H1 (cell line): ENCODE results near the gene SPEM3. TPM values are rescaled to one million over a fixed set of nuclear protein-coding genes. Genes with fewer than 3 reads are reported as not detected.
"Not testable (repeated sequence)": the region's sequence is repeated elsewhere in the genome, so short reads cannot be mapped to it uniquely, and the experiment has no call there.

Source experiments
- CTCF ChIA-PET: fragments of 300-600 bp; sonication (Branson Sonifier 250); formaldehyde crosslinking; loops from one replicate; lab custom pipeline; 2021; ENCODE audit not compliant: partially characterized antibody; lab: Charles Lee
- POLR2A ChIA-PET: fragments of 300-600 bp; sonication (Branson Sonifier 250); formaldehyde crosslinking; loops from one replicate; lab custom pipeline; 2021; ENCODE audit warnings: inconsistent platforms; ENCODE audit not compliant: partially characterized antibody; lab: Charles Lee
- DNase-seq, 2 experiments: peaks; one replicate each; pipeline versions ENCODE4 v3.0.0 to v3.0.0-alpha.2; 2010 to 2022; ENCODE audit warnings: low spot score in 2 of 2, low read depth in 1 of 2, mixed read lengths in 1 of 2
- FAIRE-seq: peaks from 2 replicates; lab custom pipeline; 2011; peaks lifted over from hg19 to GRCh38; lab: Jason Lieb, UNC
- H2AFZ ChIP-seq: 2 replicates; pipeline ENCODE4 v1.8.1; 2012; ENCODE audit warnings: low read length, inconsistent platforms
- H2AK5ac ChIP-seq: 2 replicates; pipeline ENCODE4 v1.6.1; 2013; ENCODE audit warnings: low read depth, low read length
- H2BK120ac ChIP-seq: replicated peaks from 2 replicates; pipeline ENCODE3; 2013; ENCODE audit warnings: low read depth, low read length, inconsistent platforms
- H2BK12ac ChIP-seq: 2 replicates; pipeline ENCODE4 v1.6.1; 2013; ENCODE audit warnings: low read depth, low read length
- H2BK15ac ChIP-seq: 2 replicates; pipeline ENCODE4 v1.6.1; 2013; ENCODE audit warnings: low read length
- H2BK20ac ChIP-seq: 2 replicates; pipeline ENCODE4 v1.6.1; 2013; ENCODE audit warnings: low read length
- H2BK5ac ChIP-seq: 2 replicates; pipeline ENCODE4 v1.6.1; 2013; ENCODE audit warnings: low read depth, low read length
- H3K14ac ChIP-seq: 2 replicates; pipeline ENCODE4 v1.6.1; 2013; ENCODE audit warnings: inconsistent platforms; ENCODE audit not compliant: insufficient read length
- H3K18ac ChIP-seq: 2 replicates; pipeline ENCODE4 v1.6.1; 2013; ENCODE audit warnings: low read length; ENCODE audit errors: extremely low read depth
- H3K23ac ChIP-seq: 2 replicates; pipeline ENCODE4 v1.6.1; 2013; ENCODE audit warnings: inconsistent platforms; ENCODE audit not compliant: insufficient read length
- H3K23me2 ChIP-seq: 2 replicates; pipeline ENCODE4 v1.6.1; 2013; ENCODE audit warnings: low read depth, low read length
- H3K27ac ChIP-seq: 2 replicates; pipeline ENCODE4 v1.6.1; 2011; ENCODE audit warnings: low read depth, low read length, inconsistent platforms
- H3K27me3 ChIP-seq, 4 experiments: replicated peaks in 1 of 4; 1 replicate in 1 of 4; 2 replicates in 3 of 4; pipeline versions ENCODE4 v1.6.1 to v1.8.1; 2011 to 2013; ENCODE audit warnings: low read length in 3 of 4, mild to moderate bottlenecking in 3 of 4, inconsistent platforms in 2 of 4, mixed read lengths in 2 of 4, moderate library complexity in 1 of 4; ENCODE audit not compliant: control insufficient read depth in 3 of 4, insufficient read depth in 3 of 4; ENCODE audit errors: extremely low read depth in 1 of 4
- H3K36me3 ChIP-seq, 4 experiments: 2 replicates each; pipeline versions ENCODE4 v1.6.1 to v1.8.1; 2011 to 2013; ENCODE audit warnings: mild to moderate bottlenecking in 4 of 4, low read length in 3 of 4, moderate library complexity in 2 of 4, control low read depth in 1 of 4, inconsistent platforms in 1 of 4; ENCODE audit not compliant: insufficient read depth in 4 of 4, control insufficient read depth in 2 of 4
- H3K4ac ChIP-seq: replicated peaks from 2 replicates; pipeline ENCODE3; 2013; ENCODE audit warnings: low read length, low read depth, mixed read lengths, inconsistent platforms; ENCODE audit not compliant: insufficient read length
- H3K4me1 ChIP-seq, 4 experiments: replicated peaks in 1 of 4; 1 replicate in 1 of 4; 2 replicates in 3 of 4; pipeline versions ENCODE4 v1.6.1 to v1.8.1; 2011 to 2013; ENCODE audit warnings: low read length in 3 of 4, inconsistent platforms in 2 of 4, mixed read lengths in 1 of 4; ENCODE audit not compliant: insufficient read depth in 4 of 4, control insufficient read depth in 3 of 4
- H3K4me2 ChIP-seq, 2 experiments: 2 replicates each; pipeline versions ENCODE4 v1.6.1 to v1.8.1; 2011 to 2013; ENCODE audit warnings: low read depth in 2 of 2, low read length in 2 of 2, control low read depth in 1 of 2, inconsistent platforms in 1 of 2, mild to moderate bottlenecking in 1 of 2; ENCODE audit not compliant: insufficient read depth in 1 of 2
- H3K4me3 ChIP-seq, 4 experiments: fragments of 200-600, 300-600 bp in 1 of 4; sonication (generic), shearing (Covaris generic), sonication (Bioruptor Twin) in 1 of 4; 2 replicates each; pipeline versions ENCODE4 v1.5.1 to v1.8.1; 2011 to 2016; ENCODE audit warnings: low read length in 4 of 4, low read depth in 3 of 4, control low read depth in 2 of 4, inconsistent platforms in 2 of 4, mild to moderate bottlenecking in 2 of 4, mixed read lengths in 1 of 4, moderate library complexity in 1 of 4; ENCODE audit not compliant: insufficient read depth in 2 of 4; ENCODE audit errors: extremely low read depth in 1 of 4
- H3K56ac ChIP-seq: replicated peaks from 2 replicates; pipeline ENCODE3; 2013; ENCODE audit warnings: low read depth, mild to moderate bottlenecking, mixed read lengths, low read length, inconsistent platforms; ENCODE audit not compliant: insufficient read length
- H3K79me1 ChIP-seq: 2 replicates; pipeline ENCODE4 v1.6.1; 2013; ENCODE audit warnings: low read depth, low read length, control low read depth
- H3K79me2 ChIP-seq, 2 experiments: 2 replicates each; pipeline versions ENCODE4 v1.6.1 to v1.8.1; 2012 to 2013; ENCODE audit warnings: low read length in 2 of 2, mild to moderate bottlenecking in 2 of 2, inconsistent platforms in 1 of 2; ENCODE audit not compliant: insufficient read depth in 2 of 2, control insufficient read depth in 1 of 2
- H3K9ac ChIP-seq, 4 experiments: replicated peaks in 1 of 4; 1 replicate in 1 of 4; 2 replicates in 3 of 4; pipeline versions ENCODE4 v1.6.1 to v1.8.1; 2011 to 2013; ENCODE audit warnings: low read depth in 3 of 4, low read length in 3 of 4, control low read depth in 2 of 4, mild to moderate bottlenecking in 2 of 4, moderate library complexity in 2 of 4, inconsistent platforms in 1 of 4; ENCODE audit errors: extremely low read depth in 1 of 4
- H3K9me3 ChIP-seq, 2 experiments: 2 replicates each; pipeline versions ENCODE4 v1.6.1 to v1.8.1; 2012 to 2013; ENCODE audit warnings: mild to moderate bottlenecking in 2 of 2, moderate library complexity in 2 of 2, control low read depth in 1 of 2, inconsistent platforms in 1 of 2, low read depth in 1 of 2, low read length in 1 of 2, mixed read lengths in 1 of 2; ENCODE audit not compliant: insufficient read depth in 2 of 2
- H4K20me1 ChIP-seq, 2 experiments: replicated peaks in 1 of 2; 2 replicates each; pipeline versions ENCODE3 to v1.8.1; 2011 to 2013; ENCODE audit warnings: inconsistent platforms in 2 of 2, low read length in 2 of 2, mild to moderate bottlenecking in 1 of 2; ENCODE audit not compliant: insufficient read depth in 2 of 2, control insufficient read depth in 1 of 2
- H4K5ac ChIP-seq: 2 replicates; pipeline ENCODE4 v1.6.1; 2013; ENCODE audit warnings: low read length, low read depth, mixed read lengths, inconsistent platforms; ENCODE audit not compliant: insufficient read length
- H4K8ac ChIP-seq: 2 replicates; pipeline ENCODE4 v1.8.0; 2013; ENCODE audit warnings: mild to moderate bottlenecking, moderate library complexity, low read length, inconsistent platforms; ENCODE audit not compliant: insufficient read depth; ENCODE audit errors: extremely low read depth
- H4K91ac ChIP-seq: replicated peaks from 2 replicates; pipeline ENCODE3; 2013; ENCODE audit warnings: low read length, mixed read lengths, inconsistent platforms; ENCODE audit not compliant: insufficient read length
- WGBS, 2 experiments: shearing (Covaris generic) in 1 of 2; methylation state at CpG; one replicate each; pipeline versions ENCODE4 v1.1.6 to v1.1.7; 2013 to 2015; ENCODE audit warnings: low lambda C conversion rate in 2 of 2, mixed read lengths in 2 of 2, inconsistent platforms in 1 of 2, low coverage in 1 of 2, missing lambda C conversion rate in 1 of 2; ENCODE audit not compliant: insufficient replicate concordance in 2 of 2, insufficient coverage in 1 of 2, insufficient read length in 1 of 2; ENCODE audit errors: extremely low coverage in 1 of 2, missing lambda C conversion rate in 1 of 2; 5-methylcytosine and 5-hydroxymethylcytosine counted together
- polyA plus RNA-seq, 7 experiments: library from polyadenylated mRNA; depleted of rRNA in 3 of 7; stranded (reverse) in 5 of 7; unstranded in 2 of 7; fragments of >200 nt in 5 of 7; fragments of 200-250 nt in 2 of 7; gene quantifications; 1 replicate in 5 of 7; 2 replicates in 1 of 7; 4 replicates in 1 of 7; pipeline versions ENCODE4 v1.2.1 to v1.2.3, GENCODE V29; 2011 to 2013; ENCODE audit warnings: missing spikeins in 2 of 7, mixed read lengths in 2 of 7
- total RNA-seq: library from RNA; stranded (reverse); fragmentation: NEBNext Ultra II Directional; extraction: Animal tissue kit (Norgen Biotek cat#: 25700); gene quantifications from 2 replicates; pipeline ENCODE4 v1.2.1, GENCODE V29; 2021

Gene SPEM3
- total and polyA plus RNA-seq, 2 of the 8 experiments (the other 6 are each of a cell fraction or from before 2014, with no cell fraction given), result 0.02 TPM; not detected in 1

DNA sequence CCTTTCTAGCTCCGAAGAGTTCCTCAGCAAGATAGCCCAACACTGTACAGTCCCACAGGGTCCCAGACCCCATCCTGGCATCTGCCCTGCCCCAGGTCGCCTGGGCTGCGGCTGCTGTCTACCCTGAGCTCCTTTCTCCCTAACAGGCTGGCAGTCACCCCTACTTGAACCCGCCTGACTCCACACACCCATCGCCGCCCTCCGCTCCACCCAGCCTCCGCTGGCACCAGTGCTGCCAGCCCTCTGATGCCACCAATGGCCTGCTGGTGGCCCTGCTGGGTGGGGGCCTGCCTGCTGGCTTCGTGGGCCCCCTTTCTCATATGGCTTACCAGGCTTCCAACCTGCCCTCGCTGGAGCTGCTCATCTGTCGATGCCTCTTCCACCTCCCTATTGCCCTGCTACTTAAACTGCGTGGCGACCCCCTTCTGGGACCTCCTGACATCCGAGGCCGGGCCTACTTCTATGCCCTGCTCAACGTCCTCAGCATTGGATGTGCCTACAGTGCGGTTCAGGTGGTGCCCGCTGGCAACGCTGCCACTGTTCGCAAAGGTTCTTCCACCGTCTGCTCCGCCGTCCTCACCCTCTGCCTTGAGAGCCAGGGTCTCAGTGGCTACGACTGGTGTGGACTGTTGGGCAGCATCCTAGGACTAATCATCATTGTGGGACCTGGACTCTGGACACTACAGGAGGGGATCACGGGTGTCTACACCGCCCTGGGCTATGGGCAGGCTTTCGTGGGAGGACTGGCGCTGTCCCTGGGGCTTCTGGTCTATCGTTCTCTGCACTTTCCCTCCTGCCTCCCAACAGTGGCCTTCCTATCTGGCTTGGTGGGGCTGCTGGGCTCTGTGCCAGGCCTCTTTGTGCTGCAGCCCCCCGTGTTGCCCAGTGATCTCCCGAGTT, 53.4 kb downstream of the SPEM3 start:
- H2BK5ac ChIP-seq, H3K23ac ChIP-seq, H3K14ac ChIP-seq, H3K79me1 ChIP-seq, H3K56ac ChIP-seq, H2AFZ ChIP-seq, FAIRE-seq, H3K4me2 ChIP-seq, H3K36me3 ChIP-seq, H4K8ac ChIP-seq, H2BK120ac ChIP-seq, H3K27ac ChIP-seq, H2BK20ac ChIP-seq, H4K91ac ChIP-seq, DNase-seq, H3K4ac ChIP-seq, H3K27me3 ChIP-seq, H3K9me3 ChIP-seq, H3K9ac ChIP-seq, H4K5ac ChIP-seq, H3K18ac ChIP-seq, H3K4me3 ChIP-seq: not testable (repeated sequence)
- POLR2A ChIA-PET, result interaction anchor here (0.6 to 14.3 kb wide), 6 partner anchors 17 to 126 kb away, joined by 3 to 339 read pairs (median 4); partner anchors contain the start of genes CHRNB1, FGF11, MPDU1 and TMEM102
- Histone ChIP-seq H2AK5ac (0 out of 2 replicates have a peak overlapping the region, but pooled peaks have one; percentile 75), H3K4me1 (peaks cover 2 to 29% (median 22%) of the 10 kb centered on the region in 4 experiments), H2BK12ac (peak overlapping the region; percentile 80; the same call in 1 of the 2 replicates), H2BK15ac (0 out of 2 replicates have a peak overlapping the region, but pooled peaks have one; percentile 46), H3K23me2 (peaks cover 22% of the 10 kb centered on the region), H4K20me1 (peaks cover 4 to 10% of the 10 kb centered on the region in 2 experiments), H3K79me2 (peaks cover 15 to 39% of the 10 kb centered on the region in 2 experiments)
- 90% methylated on average over 29 of the region's 31 CpGs; no CpG with 5 or more reads in 1 of the 2 experiments for WGBS, 2 experiments
- CTCF ChIA-PET, result interaction anchor here (0.9 to 2.4 kb wide), 5 partner anchors 35 to 78 kb away, joined by 3 to 10 read pairs (median 4); partner anchors contain the start of gene TMEM102

Other genes with a start within 250 kb of the SPEM3 start
Only the 30 nearest of the 39 such genes appear.
- 120 and 123 TPM in 2 replicates for gene CTDNEP1, start 177.1 kb upstream of the SPEM3 start, total RNA-seq
- 106 and 114 TPM in 2 replicates for gene CTDNEP1, start 177.1 kb upstream of the SPEM3 start, polyA plus RNA-seq (2011; rRNA removed)
- 75.4 and 78.1 TPM in 2 replicates for gene ELP5, start 176.6 kb upstream of the SPEM3 start, total RNA-seq
- 107 and 117 TPM in 2 replicates for gene ELP5, start 176.6 kb upstream of the SPEM3 start, polyA plus RNA-seq (2011; rRNA removed)
- 119 and 129 TPM in 2 replicates for gene CLDN7, start 166.4 kb upstream of the SPEM3 start, total RNA-seq
- 118 and 196 TPM in 2 replicates for gene CLDN7, start 166.4 kb upstream of the SPEM3 start, polyA plus RNA-seq (2011; rRNA removed)
- 5.7 and 6.4 TPM in 2 replicates for gene SLC2A4, start 147.1 kb upstream of the SPEM3 start, total RNA-seq
- 6.9 and 10.6 TPM in 2 replicates for gene SLC2A4, start 147.1 kb upstream of the SPEM3 start, polyA plus RNA-seq (2011; rRNA removed)
- gene YBX2, start 134.2 kb upstream of the SPEM3 start, total RNA-seq, result 27.6 and 30.5 TPM in 2 replicates
- gene YBX2, start 134.2 kb upstream of the SPEM3 start, polyA plus RNA-seq (2011; rRNA removed), result 19.2 and 35.5 TPM in 2 replicates
- 1,158 and 1,172 TPM in 2 replicates for gene EIF5A, start 121.2 kb upstream of the SPEM3 start, total RNA-seq
- gene EIF5A, start 121.2 kb upstream of the SPEM3 start, polyA plus RNA-seq (2011; rRNA removed), result 717 and 962 TPM in 2 replicates
- 67.0 and 74.8 TPM in 2 replicates for gene GPS2, start 113.5 kb upstream of the SPEM3 start, total RNA-seq
- gene GPS2, start 113.5 kb upstream of the SPEM3 start, polyA plus RNA-seq (2011; rRNA removed), result 152 and 203 TPM in 2 replicates
- 46.8 and 55.4 TPM in 2 replicates for gene NEURL4, start 99.5 kb upstream of the SPEM3 start, total RNA-seq
- gene NEURL4, start 99.5 kb upstream of the SPEM3 start, polyA plus RNA-seq (2011; rRNA removed), result 29.6 and 39.9 TPM in 2 replicates
- 45.1 and 49.2 TPM in 2 replicates for gene ACAP1, start 92.3 kb upstream of the SPEM3 start, total RNA-seq
- gene ACAP1, start 92.3 kb upstream of the SPEM3 start, polyA plus RNA-seq (2011; rRNA removed), result 11.9 and 18.0 TPM in 2 replicates
- gene KCTD11, start 76.7 kb upstream of the SPEM3 start, total RNA-seq, result 8.7 and 9.2 TPM in 2 replicates
- gene KCTD11, start 76.7 kb upstream of the SPEM3 start, polyA plus RNA-seq (2011; rRNA removed), result 8.6 and 11.7 TPM in 2 replicates
- gene TMEM95, start 73.7 kb upstream of the SPEM3 start, total RNA-seq, result 0.38 TPM in 1 of 2 replicates, not detected in the other
- gene TMEM95, start 73.7 kb upstream of the SPEM3 start, polyA plus RNA-seq (2011; rRNA removed), result not detected in 2 replicates
- 7.6 and 8.7 TPM in 2 replicates for gene TNK1, start 47.8 kb upstream of the SPEM3 start, total RNA-seq
- gene TNK1, start 47.8 kb upstream of the SPEM3 start, polyA plus RNA-seq (2011; rRNA removed), result 9.5 and 13.4 TPM in 2 replicates
- 35.7 and 38.7 TPM in 2 replicates for gene PLSCR3, start 34.3 kb upstream of the SPEM3 start, total RNA-seq
- gene PLSCR3, start 34.3 kb upstream of the SPEM3 start, polyA plus RNA-seq (2011; rRNA removed), result 36.1 and 69.0 TPM in 2 replicates
- gene TMEM256, start 24.8 kb upstream of the SPEM3 start, total RNA-seq, result 97.0 and 104 TPM in 2 replicates
- 350 and 405 TPM in 2 replicates for gene TMEM256, start 24.8 kb upstream of the SPEM3 start, polyA plus RNA-seq (2011; rRNA removed)
- gene NLGN2, start 21.0 kb upstream of the SPEM3 start, total RNA-seq, result 62.6 and 62.8 TPM in 2 replicates
- 21.2 and 45.6 TPM in 2 replicates for gene NLGN2, start 21.0 kb upstream of the SPEM3 start, polyA plus RNA-seq (2011; rRNA removed)
- gene SPEM1, start 8.5 kb upstream of the SPEM3 start, total RNA-seq, result not detected in 2 replicates
- 0.09 TPM in 1 of 2 replicates, not detected in the other for gene SPEM1, start 8.5 kb upstream of the SPEM3 start, polyA plus RNA-seq (2011; rRNA removed)
- gene SPEM2, start 3.2 kb upstream of the SPEM3 start, total RNA-seq, result not detected in 2 replicates
- gene SPEM2, start 3.2 kb upstream of the SPEM3 start, polyA plus RNA-seq (2011; rRNA removed), result 0.03 and 0.17 TPM in 2 replicates
- gene TMEM102, start 6.6 kb downstream of the SPEM3 start, total RNA-seq, result 11.2 and 12.2 TPM in 2 replicates
- 10.2 and 14.9 TPM in 2 replicates for gene TMEM102, start 6.6 kb downstream of the SPEM3 start, polyA plus RNA-seq (2011; rRNA removed)
- gene FGF11, start 10.7 kb downstream of the SPEM3 start, total RNA-seq, result 11.8 and 15.0 TPM in 2 replicates
- gene FGF11, start 10.7 kb downstream of the SPEM3 start, polyA plus RNA-seq (2011; rRNA removed), result 26.1 and 42.0 TPM in 2 replicates
- 13.8 and 14.1 TPM in 2 replicates for gene CHRNB1, start 16.2 kb downstream of the SPEM3 start, total RNA-seq
- 28.2 and 33.6 TPM in 2 replicates for gene CHRNB1, start 16.2 kb downstream of the SPEM3 start, polyA plus RNA-seq (2011; rRNA removed)
- gene ZBTB4, start 50.8 kb downstream of the SPEM3 start, total RNA-seq, result 10.1 and 11.2 TPM in 2 replicates
- 5.9 and 8.1 TPM in 2 replicates for gene ZBTB4, start 50.8 kb downstream of the SPEM3 start, polyA plus RNA-seq (2011; rRNA removed)
- not detected in 2 replicates for gene SLC35G6, start 52.6 kb downstream of the SPEM3 start, total RNA-seq
- 0.05 TPM in 1 of 2 replicates, not detected in the other for gene SLC35G6, start 52.6 kb downstream of the SPEM3 start, polyA plus RNA-seq (2011; rRNA removed)
- gene POLR2A, start 55.5 kb downstream of the SPEM3 start, total RNA-seq, result 150 and 157 TPM in 2 replicates
- gene POLR2A, start 55.5 kb downstream of the SPEM3 start, polyA plus RNA-seq (2011; rRNA removed), result 26.8 and 62.7 TPM in 2 replicates
- gene TNFSF12, start 120.2 kb downstream of the SPEM3 start, total RNA-seq, result 5.5 and 7.2 TPM in 2 replicates
- gene TNFSF12, start 120.2 kb downstream of the SPEM3 start, polyA plus RNA-seq (2011; rRNA removed), result 9.6 and 15.8 TPM in 2 replicates
- gene TNFSF13, start 129.9 kb downstream of the SPEM3 start, total RNA-seq, result 2.1 and 2.3 TPM in 2 replicates
- gene TNFSF13, start 129.9 kb downstream of the SPEM3 start, polyA plus RNA-seq (2011; rRNA removed), result 2.6 and 3.1 TPM in 2 replicates
- gene SENP3, start 133.1 kb downstream of the SPEM3 start, total RNA-seq, result 80.3 and 86.2 TPM in 2 replicates
- gene SENP3, start 133.1 kb downstream of the SPEM3 start, polyA plus RNA-seq (2011; rRNA removed), result 87.3 and 129 TPM in 2 replicates
- 0.31 TPM in 1 of 2 replicates, not detected in the other for gene CD68, start 150.8 kb downstream of the SPEM3 start, total RNA-seq
- gene CD68, start 150.8 kb downstream of the SPEM3 start, polyA plus RNA-seq (2011; rRNA removed), result 0.18 and 0.35 TPM in 2 replicates
- 63.2 and 66.9 TPM in 2 replicates for gene MPDU1, start 155.0 kb downstream of the SPEM3 start, total RNA-seq
- gene MPDU1, start 155.0 kb downstream of the SPEM3 start, polyA plus RNA-seq (2011; rRNA removed), result 142 and 154 TPM in 2 replicates
- gene SOX15, start 161.2 kb downstream of the SPEM3 start, total RNA-seq, result 14.3 and 15.2 TPM in 2 replicates
- gene SOX15, start 161.2 kb downstream of the SPEM3 start, polyA plus RNA-seq (2011; rRNA removed), result 26.8 and 39.8 TPM in 2 replicates
- gene FXR2, start 186.0 kb downstream of the SPEM3 start, total RNA-seq, result 26.2 and 26.8 TPM in 2 replicates
- 44.0 and 63.3 TPM in 2 replicates for gene FXR2, start 186.0 kb downstream of the SPEM3 start, polyA plus RNA-seq (2011; rRNA removed)